ENCODE results near the gene EIF4G3.

EIF4G3 gene

GRCh38 chr1:20980051-20980450 is 196.6 kb downstream of the EIF4G3 start:
- no peak for TF ChIP-seq CTCF (IDR thresholded peaks at IDR 0.05)
- DNase-seq (ENCODE audit: low spot score), result no peak
- Histone ChIP-seq H3K4me3 (no peak overlapping the region), H3K27ac (no peak overlapping the region)

- Histone ChIP-seq H3K4me3 (no peak overlapping the region), H3K27ac (no peak overlapping the region)
- no peak for TF ChIP-seq CTCF (IDR thresholded peaks at IDR 0.05)
- no peak for DNase-seq (ENCODE audit: low spot score)
Observed at GRCh38 chr1:20978413-20978812, 198.3 kb downstream of the EIF4G3 start.

- H3K4me3 ChIP-seq, result no peak overlapping the region
- no peak for TF ChIP-seq CTCF (IDR thresholded peaks at IDR 0.05)
- no peak overlapping the region for H3K27ac ChIP-seq
- DNase-seq (ENCODE audit: low spot score), result no peak
Observed at GRCh38 chr1:20975668-20976067, 201.0 kb downstream of the EIF4G3 start.

GRCh38 chr1:20974951-20975350 is 201.7 kb downstream of the EIF4G3 start:
- Histone ChIP-seq H3K27ac (no peak overlapping the region), H3K4me3 (no peak overlapping the region)
- TF ChIP-seq CTCF (IDR thresholded peaks at IDR 0.05), result no peak
- no peak for DNase-seq (ENCODE audit: low spot score)

- TF ChIP-seq CTCF (IDR thresholded peaks at IDR 0.05), result no peak
- no peak for DNase-seq (ENCODE audit: low spot score)
- Histone ChIP-seq H3K27ac (no peak overlapping the region), H3K4me3 (no peak overlapping the region)
Observed at GRCh38 chr1:20974069-20974468, 202.6 kb downstream of the EIF4G3 start.

GRCh38 chr1:20972855-20973254 is 203.8 kb downstream of the EIF4G3 start:
- Histone ChIP-seq H3K4me3 (no peak overlapping the region), H3K27ac (no peak overlapping the region)
- no peak for DNase-seq (ENCODE audit: low spot score)
- no peak for TF ChIP-seq CTCF (IDR thresholded peaks at IDR 0.05)

- H3K4me3 ChIP-seq, result no peak overlapping the region
- H3K27ac ChIP-seq, result no peak overlapping the region
- TF ChIP-seq CTCF (IDR thresholded peaks at IDR 0.05), result no peak
- no peak for DNase-seq (ENCODE audit: low spot score)
Observed at GRCh38 chr1:20964540-20965484, 211.9 kb downstream of the EIF4G3 start.
